H9 (cell line): ENCODE results near the gene EPHA1. TPM values are rescaled to one million over a fixed set of nuclear protein-coding genes. Genes with fewer than 3 reads are reported as not detected.
"Not testable (repeated sequence)": the region's sequence is repeated elsewhere in the genome, so short reads cannot be mapped to it uniquely, and the experiment has no call there.

Experiments
- DNase-seq: peaks from one replicate; pipeline ENCODE4 v3.0.0-alpha.2; 2017
- H2AFZ ChIP-seq: one replicate; pipeline ENCODE4 v1.6.1; 2013; ENCODE audit warnings: mild to moderate bottlenecking, low read length, control low read depth, moderate library complexity
- H2AK5ac ChIP-seq: 2 replicates; pipeline ENCODE4 v1.6.1; 2013; ENCODE audit warnings: low read length, control low read depth, mixed read lengths; ENCODE audit not compliant: insufficient read length
- H2BK120ac ChIP-seq: one replicate; pipeline ENCODE4 v1.6.1; 2013; ENCODE audit warnings: low read depth, mild to moderate bottlenecking, low read length, control low read depth, inconsistent platforms; ENCODE audit not compliant: poor library complexity, severe bottlenecking
- H2BK12ac ChIP-seq: 2 replicates; pipeline ENCODE4 v1.6.1; 2013; ENCODE audit warnings: low read length, control low read depth, mixed read lengths, low read depth; ENCODE audit not compliant: insufficient read length
- H2BK15ac ChIP-seq: 2 replicates; pipeline ENCODE4 v1.6.1; 2013; ENCODE audit warnings: low read depth, low read length, control low read depth
- H2BK20ac ChIP-seq: one replicate; pipeline ENCODE4 v1.6.1; 2013; ENCODE audit warnings: low read depth, mild to moderate bottlenecking, low read length, control low read depth, inconsistent platforms; ENCODE audit not compliant: poor library complexity, severe bottlenecking
- H2BK5ac ChIP-seq: 2 replicates; pipeline ENCODE4 v1.6.1; 2013; ENCODE audit warnings: low read length, control low read depth, mixed read lengths; ENCODE audit not compliant: insufficient read length
- H3K14ac ChIP-seq: 2 replicates; pipeline ENCODE4 v1.6.1; 2013; ENCODE audit warnings: low read length, control low read depth; ENCODE audit not compliant: insufficient read depth
- H3K18ac ChIP-seq: 2 replicates; pipeline ENCODE4 v1.6.1; 2013; ENCODE audit warnings: low read depth, mild to moderate bottlenecking, mixed read lengths, low read length, control low read depth; ENCODE audit not compliant: insufficient read length
- H3K23ac ChIP-seq: 2 replicates; pipeline ENCODE4 v1.6.1; 2013; ENCODE audit warnings: low read length, control low read depth, mixed read lengths, low read depth; ENCODE audit not compliant: insufficient read length
- H3K23me2 ChIP-seq: 2 replicates; pipeline ENCODE4 v1.6.1; 2013; ENCODE audit warnings: low read depth, mild to moderate bottlenecking, mixed read lengths, low read length, control low read depth; ENCODE audit not compliant: insufficient read length, poor library complexity, severe bottlenecking
- H3K27ac ChIP-seq: 2 replicates; pipeline ENCODE4 v1.5.1; 2013; ENCODE audit warnings: low read length, control low read depth, mixed read lengths, low read depth; ENCODE audit not compliant: insufficient read length
- H3K27me3 ChIP-seq: 2 replicates; pipeline ENCODE4 v1.6.1; 2013; ENCODE audit warnings: low read length, control low read depth, inconsistent platforms; ENCODE audit not compliant: insufficient read depth
- H3K4ac ChIP-seq: 2 replicates; pipeline ENCODE4 v1.6.1; 2013; ENCODE audit warnings: low read depth, mild to moderate bottlenecking, control low read depth, inconsistent platforms, low read length, moderate library complexity
- H3K4me1 ChIP-seq: 2 replicates; pipeline ENCODE4 v1.6.1; 2013; ENCODE audit warnings: low read length, control low read depth, inconsistent platforms; ENCODE audit not compliant: insufficient read depth
- H3K4me2 ChIP-seq: 2 replicates; pipeline ENCODE4 v1.6.1; 2013; ENCODE audit warnings: low read length, control low read depth, mixed read lengths; ENCODE audit not compliant: insufficient read length, insufficient read depth
- H3K56ac ChIP-seq: 2 replicates; pipeline ENCODE4 v1.6.1; 2013; ENCODE audit warnings: low read depth, mild to moderate bottlenecking, mixed read lengths, low read length, control low read depth; ENCODE audit not compliant: insufficient read length
- H3K79me1 ChIP-seq: 2 replicates; pipeline ENCODE4 v1.6.1; 2013; ENCODE audit warnings: low read depth, mild to moderate bottlenecking, moderate library complexity, low read length, control low read depth, inconsistent platforms; ENCODE audit not compliant: insufficient read depth, poor library complexity, severe bottlenecking
- H3K79me2 ChIP-seq: 2 replicates; pipeline ENCODE4 v1.6.1; 2013; ENCODE audit warnings: low read length, control low read depth, inconsistent platforms; ENCODE audit not compliant: insufficient read depth
- H3K9ac ChIP-seq: 2 replicates; pipeline ENCODE4 v1.6.1; 2013; ENCODE audit warnings: low read length, control low read depth, mixed read lengths; ENCODE audit not compliant: insufficient read length; ENCODE audit errors: extremely low read depth
- H3K9me3 ChIP-seq: one replicate; pipeline ENCODE4 v1.6.1; 2013; ENCODE audit warnings: low read depth, low read length, inconsistent platforms; ENCODE audit not compliant: control insufficient read depth
- H3T11ph ChIP-seq: one replicate; pipeline ENCODE4 v1.6.1; 2013; ENCODE audit warnings: mild to moderate bottlenecking, low read length, control low read depth, inconsistent platforms
- H4K20me1 ChIP-seq: one replicate; pipeline ENCODE4 v1.6.1; 2013; ENCODE audit not compliant: control insufficient read depth, insufficient read length, insufficient read depth
- H4K5ac ChIP-seq: 2 replicates; pipeline ENCODE4 v1.6.1; 2013; ENCODE audit warnings: low read depth, mild to moderate bottlenecking, mixed read lengths, low read length, control low read depth; ENCODE audit not compliant: insufficient read length
- H4K8ac ChIP-seq: replicated peaks from 2 replicates; pipeline ENCODE4 v1.6.1; 2013; ENCODE audit warnings: low read length, control low read depth, mixed read lengths, low read depth; ENCODE audit not compliant: insufficient read length
- H4K91ac ChIP-seq: 2 replicates; pipeline ENCODE4 v1.6.1; 2013; ENCODE audit warnings: low read depth, mild to moderate bottlenecking, moderate library complexity, mixed read lengths, low read length, control low read depth; ENCODE audit not compliant: insufficient read length
- H3K27ac Mint-ChIP-seq, 3 experiments: 2 replicates in 2 of 3; 3 replicates in 1 of 3; pipeline ENCODE4 v1.8.0; 2020 to 2021; ENCODE audit warnings: mixed read lengths in 3 of 3, mild to moderate bottlenecking in 1 of 3, moderate library complexity in 1 of 3
- H3K27me3 Mint-ChIP-seq: 2 replicates; pipeline ENCODE4 v1.8.0; 2021; ENCODE audit warnings: low read depth, mild to moderate bottlenecking, moderate library complexity, mixed read lengths
- H3K36me3 Mint-ChIP-seq, 3 experiments: 2 replicates in 2 of 3; 3 replicates in 1 of 3; pipeline ENCODE4 v1.8.0; 2020 to 2021; ENCODE audit warnings: low read depth in 3 of 3, mixed read lengths in 3 of 3; ENCODE audit not compliant: insufficient read depth in 1 of 3
- H3K4me1 Mint-ChIP-seq, 2 experiments: 2 replicates each; pipeline ENCODE4 v1.8.0; 2020; ENCODE audit warnings: mixed read lengths in 2 of 2
- H3K4me3 Mint-ChIP-seq, 2 experiments: 2 replicates in 1 of 2; 3 replicates in 1 of 2; pipeline ENCODE4 v1.8.0; 2020 to 2021; ENCODE audit warnings: mild to moderate bottlenecking in 2 of 2, mixed read lengths in 2 of 2, moderate library complexity in 1 of 2
- H3K9me3 Mint-ChIP-seq, 2 experiments: 2 replicates in 1 of 2; 3 replicates in 1 of 2; pipeline ENCODE4 v1.8.0; 2020; ENCODE audit warnings: mild to moderate bottlenecking in 2 of 2, mixed read lengths in 2 of 2, moderate library complexity in 1 of 2
- WGBS: extraction: QIAGEN DNeasy Blood & Tissue Kit; methylation state at CpG from one replicate; pipeline ENCODE4 v1.1.7; 2013; ENCODE audit warnings: missing lambda C conversion rate, low lambda C conversion rate, mixed read lengths; ENCODE audit not compliant: insufficient read length; ENCODE audit errors: extremely low coverage; 5-methylcytosine and 5-hydroxymethylcytosine counted together
- total RNA-seq: library from RNA; stranded (reverse); gene quantifications from 2 replicates; pipeline ENCODE4 v1.2.1, GENCODE V29; 2021
- TF ChIP-seq, protein P1 (sequence below): fragments of 200-600 bp; sonication (generic); conservative IDR thresholded peaks from 3 replicates; pipeline ENCODE4 v1.8.0; 2021; ENCODE audit warnings: antibody characterized with exemption, mild to moderate bottlenecking

Gene EPHA1
- total RNA-seq, 1 experiment from 2014 or later: 109 TPM

DNA sequence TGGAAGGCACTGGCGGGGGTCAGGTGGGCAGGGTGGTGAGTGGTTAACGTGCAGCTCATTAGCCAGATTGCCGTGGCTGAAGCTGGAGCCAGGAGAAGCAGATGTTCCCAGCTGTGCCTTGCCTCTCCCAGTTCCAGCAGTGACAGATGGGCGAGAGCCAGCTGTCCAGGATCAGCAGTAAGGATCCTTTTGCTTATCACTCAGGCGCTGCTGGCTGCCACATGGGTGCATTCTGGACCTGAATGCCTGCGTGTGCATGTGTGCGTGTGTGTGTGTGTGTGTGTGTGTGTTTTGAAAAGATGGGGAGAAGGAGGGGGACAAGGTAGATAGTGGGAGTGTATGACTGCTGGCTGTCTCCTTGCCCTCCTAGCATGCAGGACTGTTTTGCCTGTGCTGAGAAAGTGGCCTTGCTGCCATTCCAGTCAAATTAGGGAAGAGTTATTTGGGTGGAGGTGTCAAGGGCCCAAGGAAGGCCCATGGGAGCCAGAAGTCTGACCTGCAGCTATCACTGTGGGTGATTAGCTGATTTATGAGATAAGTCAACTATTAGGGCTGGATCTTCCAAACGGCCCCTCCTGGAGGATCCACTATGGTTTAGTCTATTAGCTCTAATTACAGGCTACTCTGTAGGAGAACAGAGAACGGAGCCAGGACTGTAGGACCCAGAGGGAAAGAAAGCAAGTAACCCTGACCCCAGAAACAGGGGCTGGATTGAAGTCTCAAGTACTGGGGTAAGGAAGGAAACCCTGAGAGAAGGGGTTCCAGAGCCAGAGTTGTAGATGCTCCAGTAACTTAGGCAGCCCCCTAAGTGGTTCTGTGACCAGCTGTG lies 3.3 kb downstream of the EPHA1 start:
- no peak overlapping the region for H3K18ac ChIP-seq
- peaks cover 51 to 56% of the 10 kb centered on the region in 2 experiments for H3K4me1 Mint-ChIP-seq
- no peak overlapping the region for H2BK20ac ChIP-seq
- no peak overlapping the region for H3T11ph ChIP-seq
- H4K8ac ChIP-seq: no peak overlapping the region
- H3K36me3 Mint-ChIP-seq: peaks cover 45 to 51% (median 49%) of the 10 kb centered on the region in 3 experiments
- no peaks in the 10 kb centered on the region for H3K27me3 Mint-ChIP-seq
- no peak overlapping the region for H4K91ac ChIP-seq
- no peak overlapping the region for H3K4ac ChIP-seq
- no peak overlapping the region for H2BK5ac ChIP-seq
- H3K14ac ChIP-seq: no peak overlapping the region
- peaks cover 13% of the 10 kb centered on the region; the same call in 1 of the 2 replicates for H3K79me2 ChIP-seq
- H3K79me1 ChIP-seq: no peaks in the 10 kb centered on the region
- no peaks in the 10 kb centered on the region for H3K27me3 ChIP-seq
- peak overlapping the region; percentile 87 for H3K4me2 ChIP-seq
- H2AFZ ChIP-seq: no peak overlapping the region
- no peak overlapping the region for H2BK15ac ChIP-seq
- no peak for DNase-seq
- H3K4me3 Mint-ChIP-seq: peak overlapping the region; percentile 87 to 96; a peak in 3 of 5 replicates
- no peaks in the 10 kb centered on the region for H4K20me1 ChIP-seq
- H2BK12ac ChIP-seq: no peak overlapping the region
- H2BK120ac ChIP-seq: no peak overlapping the region
- H3K9ac ChIP-seq: no peak overlapping the region
- H3K4me1 ChIP-seq: peaks cover 17% of the 10 kb centered on the region
- H3K27ac Mint-ChIP-seq: peak overlapping the region; percentile 53 to 80 (median 70); a peak in 6 of 7 replicates
- H3K27ac ChIP-seq: no peak overlapping the region
- no CpG with 5 or more reads among the region's 9 CpGs for WGBS
- H2AK5ac ChIP-seq: no peak overlapping the region
- no peak overlapping the region for H3K23ac ChIP-seq
- H3K9me3 Mint-ChIP-seq: no peaks in the 10 kb centered on the region
- TF ChIP-seq, protein P1, sequence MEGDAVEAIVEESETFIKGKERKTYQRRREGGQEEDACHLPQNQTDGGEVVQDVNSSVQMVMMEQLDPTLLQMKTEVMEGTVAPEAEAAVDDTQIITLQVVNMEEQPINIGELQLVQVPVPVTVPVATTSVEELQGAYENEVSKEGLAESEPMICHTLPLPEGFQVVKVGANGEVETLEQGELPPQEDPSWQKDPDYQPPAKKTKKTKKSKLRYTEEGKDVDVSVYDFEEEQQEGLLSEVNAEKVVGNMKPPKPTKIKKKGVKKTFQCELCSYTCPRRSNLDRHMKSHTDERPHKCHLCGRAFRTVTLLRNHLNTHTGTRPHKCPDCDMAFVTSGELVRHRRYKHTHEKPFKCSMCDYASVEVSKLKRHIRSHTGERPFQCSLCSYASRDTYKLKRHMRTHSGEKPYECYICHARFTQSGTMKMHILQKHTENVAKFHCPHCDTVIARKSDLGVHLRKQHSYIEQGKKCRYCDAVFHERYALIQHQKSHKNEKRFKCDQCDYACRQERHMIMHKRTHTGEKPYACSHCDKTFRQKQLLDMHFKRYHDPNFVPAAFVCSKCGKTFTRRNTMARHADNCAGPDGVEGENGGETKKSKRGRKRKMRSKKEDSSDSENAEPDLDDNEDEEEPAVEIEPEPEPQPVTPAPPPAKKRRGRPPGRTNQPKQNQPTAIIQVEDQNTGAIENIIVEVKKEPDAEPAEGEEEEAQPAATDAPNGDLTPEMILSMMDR: no peak
- no peak overlapping the region for H3K56ac ChIP-seq
- no peak overlapping the region for H4K5ac ChIP-seq
- H3K23me2 ChIP-seq: peaks cover 10% of the 10 kb centered on the region
- no peaks in the 10 kb centered on the region for H3K9me3 ChIP-seq

DNA sequence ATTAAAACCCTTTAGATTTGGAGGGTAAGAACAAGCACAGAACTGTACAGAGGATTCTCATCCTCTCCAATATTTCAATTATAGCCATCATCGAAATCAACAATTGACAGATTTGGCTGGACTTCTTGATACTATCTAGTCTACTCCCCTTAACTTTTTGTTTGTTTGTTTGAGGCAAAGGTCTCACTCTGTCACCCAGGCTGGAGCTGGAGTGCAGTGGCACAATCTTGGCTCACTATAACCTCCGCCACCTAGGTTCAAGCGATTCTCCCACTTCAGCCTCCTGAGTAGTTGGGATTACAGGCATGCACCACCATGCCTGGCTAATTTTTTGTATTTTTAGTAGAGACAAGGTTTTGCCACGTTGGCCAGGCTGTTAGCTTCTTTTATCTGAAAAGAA lies 6.4 kb downstream of the EPHA1 start:
- H3K18ac ChIP-seq, H3K27me3 Mint-ChIP-seq, H3K14ac ChIP-seq, H3K4me2 ChIP-seq, H3K9ac ChIP-seq, H3K79me2 ChIP-seq, DNase-seq, H4K8ac ChIP-seq, H3K4me3 Mint-ChIP-seq, H3K27me3 ChIP-seq, H3K27ac Mint-ChIP-seq, H2AFZ ChIP-seq, H2BK12ac ChIP-seq, H3K27ac ChIP-seq, H3K23ac ChIP-seq, H2AK5ac ChIP-seq, H3K4ac ChIP-seq, H3K56ac ChIP-seq, H2BK5ac ChIP-seq, H3K23me2 ChIP-seq, H4K91ac ChIP-seq, H2BK15ac ChIP-seq, H3T11ph ChIP-seq, H2BK20ac ChIP-seq, H4K5ac ChIP-seq, H3K9me3 ChIP-seq, H2BK120ac ChIP-seq, H3K9me3 Mint-ChIP-seq, H4K20me1 ChIP-seq, H3K79me1 ChIP-seq: not testable (repeated sequence)
- peaks cover 28 to 35% of the 10 kb centered on the region in 2 experiments for H3K4me1 Mint-ChIP-seq
- H3K4me1 ChIP-seq: peaks cover 12% of the 10 kb centered on the region
- WGBS: no CpG with 5 or more reads among the region's 4 CpGs
- peaks cover 61 to 82% (median 80%) of the 10 kb centered on the region in 3 experiments for H3K36me3 Mint-ChIP-seq
